HG03432 (cell line): ENCODE data around the gene FZR1.
"Not testable (repeated sequence)": the region's sequence is repeated elsewhere in the genome, so short reads cannot be mapped to it uniquely, and the experiment has no call there.

Experiments
- ATAC-seq: cut with Tn5 transposase; IDR thresholded peaks from one replicate; pipeline ENCODE4 v1.9.1; 2021; ENCODE audit warnings: mild to moderate bottlenecking, moderate library complexity; ENCODE audit not compliant: unreplicated experiment

The FZR1 gene

GRCh38 chr19:3565139-3565538 lies 59.0 kb downstream of the FZR1 start:
- no peak for ATAC-seq

GRCh38 chr19:3570042-3570441 lies 63.9 kb downstream of the FZR1 start:
- not testable (repeated sequence) for ATAC-seq

GRCh38 chr19:3570606-3571011 lies 64.5 kb downstream of the FZR1 start:
- ATAC-seq, result no peak

GRCh38 chr19:3572132-3572854 lies 66.2 kb downstream of the FZR1 start:
- ATAC-seq, result peak; percentile 86

- no peak for ATAC-seq
Measured at GRCh38 chr19:3572855-3573161, 66.7 kb downstream of the FZR1 start, which contains the start of gene HMG20B. Gene HMG20B, plus strand, starts transcription at chr19:3572944. Its CDS starts 366 bp downstream, at chr19:3573310.

- ATAC-seq, result peak; percentile 13
Measured at GRCh38 chr19:3573162-3573857, 67.2 kb downstream of the FZR1 start.

- ATAC-seq, result no peak
Measured at GRCh38 chr19:3573858-3574637, 67.9 kb downstream of the FZR1 start.

- ATAC-seq, result no peak
Measured at GRCh38 chr19:3575260-3575741, 69.2 kb downstream of the FZR1 start.

- no peak for ATAC-seq
Measured at GRCh38 chr19:3575949-3576673, 70.0 kb downstream of the FZR1 start.

- ATAC-seq, result no peak
Measured at GRCh38 chr19:3576696-3577443, 70.8 kb downstream of the FZR1 start.

- ATAC-seq, result no peak
Measured at GRCh38 chr19:3577723-3578344, 71.7 kb downstream of the FZR1 start.

GRCh38 chr19:3578390-3578789 lies 72.3 kb downstream of the FZR1 start:
- no peak for ATAC-seq

- no peak for ATAC-seq
Measured at GRCh38 chr19:3580156-3580934, 74.2 kb downstream of the FZR1 start.

- ATAC-seq, result not testable (repeated sequence)
Measured at GRCh38 chr19:3581792-3582191, 75.7 kb downstream of the FZR1 start.

- ATAC-seq, result not testable (repeated sequence)
Measured at GRCh38 chr19:3584036-3584802, 78.1 kb downstream of the FZR1 start.

GRCh38 chr19:3585301-3586126 lies 79.4 kb downstream of the FZR1 start, which contains the start of gene GIPC3:
Gene GIPC3, plus strand, starts transcription at chr19:3585478. Its CDS starts 120 bp downstream, at chr19:3585598.
- no peak for ATAC-seq

GRCh38 chr19:3586127-3586626 lies 80.1 kb downstream of the FZR1 start:
- ATAC-seq, result no peak
